WTC11 (cell line): ENCODE data around the gene HOXA13. TPM values are rescaled to one million over a fixed set of nuclear protein-coding genes. Genes with fewer than 3 reads are reported as not detected.
A peak's percentile ranks its signal among the peaks of the same experiment; 100 is the strongest.

ENCODE experiments used
- ATAC-seq: fragments of 200-7000 bp; cut with Tn5 transposase; 2 replicates; pipeline ENCODE4 v1.10.0; 2021; ENCODE audit warnings: mild to moderate bottlenecking, moderate library complexity
- CTCF ChIA-PET: fragments of 300-600 bp; sonication (Branson Sonifier 250); formaldehyde crosslinking; loops from one replicate; lab custom pipeline; 2021; ENCODE audit warnings: antibody characterized with exemption; lab: Charles Lee
- POLR2A ChIA-PET: fragments of 350-600 bp; sonication (Branson Sonifier 250); formaldehyde crosslinking; loops from one replicate; lab custom pipeline; 2021; ENCODE audit warnings: antibody characterized with exemption; lab: Charles Lee
- DNase-seq: peaks from one replicate; pipeline ENCODE4 v3.0.0; 2021; ENCODE audit warnings: low spot score
- H3K27ac Mint-ChIP-seq: 2 replicates; pipeline ENCODE4 v1.8.0; 2021; ENCODE audit warnings: mixed read lengths
- H3K27me3 Mint-ChIP-seq: 2 replicates; pipeline ENCODE4 v1.8.0; 2021; ENCODE audit warnings: low read depth, mild to moderate bottlenecking, moderate library complexity, mixed read lengths
- H3K36me3 Mint-ChIP-seq: 2 replicates; pipeline ENCODE4 v1.8.0; 2021; ENCODE audit warnings: mixed read lengths
- H3K4me1 Mint-ChIP-seq: 2 replicates; pipeline ENCODE4 v1.8.0; 2022; ENCODE audit warnings: mixed read lengths
- H3K4me3 Mint-ChIP-seq: 2 replicates; pipeline ENCODE4 v1.8.0; 2021; ENCODE audit warnings: mild to moderate bottlenecking, moderate library complexity, mixed read lengths
- H3K9me3 Mint-ChIP-seq: 2 replicates; pipeline ENCODE4 v1.8.0; 2021; ENCODE audit warnings: mixed read lengths
- ATF3 ChIP-seq: sonication (generic); formaldehyde crosslinking; conservative IDR thresholded peaks from 2 replicates; pipeline ENCODE4 v1.8.1; 2022; ENCODE audit warnings: mild to moderate bottlenecking, missing genetic modification reagents
- CDX4 ChIP-seq: fragments of 250-450 bp; sonication (Bioruptor Pico); IDR thresholded peaks from 2 replicates; pipeline ENCODE4 v1.9.0; 2021; ENCODE audit warnings: moderate library complexity, mild to moderate bottlenecking, inconsistent platforms, borderline replicate concordance
- E2F5 ChIP-seq: sonication (generic); formaldehyde crosslinking; IDR thresholded peaks from 2 replicates; pipeline ENCODE4 v1.8.1; 2022; ENCODE audit warnings: mild to moderate bottlenecking, moderate library complexity, missing genetic modification reagents
- EMX1 ChIP-seq: fragments of 250-450 bp; sonication (Bioruptor Pico); IDR thresholded peaks from 2 replicates; pipeline ENCODE4 v1.8.0; 2021; ENCODE audit warnings: mild to moderate bottlenecking
- FOXJ3 ChIP-seq: sonication (generic); formaldehyde crosslinking; IDR thresholded peaks from 2 replicates; pipeline ENCODE4 v1.9.0; 2021; ENCODE audit warnings: missing genetic modification reagents, mild to moderate bottlenecking, borderline replicate concordance
- FOXK1 ChIP-seq: sonication (generic); formaldehyde crosslinking; IDR thresholded peaks from 2 replicates; pipeline ENCODE4 v1.8.0; 2022; ENCODE audit warnings: mild to moderate bottlenecking, moderate library complexity, missing genetic modification reagents
- FOXP1 ChIP-seq: sonication (generic); formaldehyde crosslinking; IDR thresholded peaks from 2 replicates; pipeline ENCODE4 v1.8.0; 2022; ENCODE audit warnings: missing genetic modification reagents, mild to moderate bottlenecking, moderate library complexity, borderline replicate concordance
- GRHL2 ChIP-seq: fragments of 250-450 bp; sonication (Bioruptor Pico); IDR thresholded peaks from 2 replicates; pipeline ENCODE4 v1.8.0; 2022; ENCODE audit warnings: mild to moderate bottlenecking, moderate library complexity; ENCODE audit not compliant: insufficient replicate concordance, severe bottlenecking
- MLX ChIP-seq: sonication (generic); formaldehyde crosslinking; IDR thresholded peaks from 2 replicates; pipeline ENCODE4 v1.8.1; 2023; ENCODE audit warnings: mild to moderate bottlenecking, missing genetic modification reagents, moderate library complexity
- NFATC4 ChIP-seq: fragments of 250-450 bp; sonication (Bioruptor Pico); IDR thresholded peaks from 2 replicates; pipeline ENCODE4 v1.9.0; 2021; ENCODE audit warnings: mild to moderate bottlenecking
- NR1H2 ChIP-seq: sonication (generic); formaldehyde crosslinking; IDR thresholded peaks from 2 replicates; pipeline ENCODE4 v1.9.0; 2021; ENCODE audit warnings: mild to moderate bottlenecking, moderate library complexity, missing genetic modification reagents
- NR2C2 ChIP-seq: sonication (generic); formaldehyde crosslinking; IDR thresholded peaks from 2 replicates; pipeline ENCODE4 v1.8.0; 2022; ENCODE audit warnings: mild to moderate bottlenecking, missing genetic modification reagents
- SMAD3 ChIP-seq: sonication (generic); formaldehyde crosslinking; IDR thresholded peaks from 2 replicates; pipeline ENCODE4 v1.8.0; 2022; ENCODE audit warnings: missing genetic modification reagents, mild to moderate bottlenecking, borderline replicate concordance
- SMAD4 ChIP-seq: sonication (generic); formaldehyde crosslinking; IDR thresholded peaks from 2 replicates; pipeline ENCODE4 v1.8.0; 2022; ENCODE audit warnings: mild to moderate bottlenecking, missing genetic modification reagents
- SP1 ChIP-seq: sonication (generic); formaldehyde crosslinking; conservative IDR thresholded peaks from 2 replicates; pipeline ENCODE4 v1.8.1; 2022; ENCODE audit warnings: missing genetic modification reagents
- TEAD4 ChIP-seq: sonication (generic); formaldehyde crosslinking; IDR thresholded peaks from 2 replicates; pipeline ENCODE4 v1.8.0; 2022; ENCODE audit warnings: mild to moderate bottlenecking, missing genetic modification reagents
- USF2 ChIP-seq: sonication (generic); formaldehyde crosslinking; IDR thresholded peaks from 2 replicates; pipeline ENCODE4 v1.8.1; 2023; ENCODE audit warnings: mild to moderate bottlenecking, missing genetic modification reagents, moderate library complexity
- ZBTB21 ChIP-seq: sonication (generic); formaldehyde crosslinking; IDR thresholded peaks from 2 replicates; pipeline ENCODE4 v1.8.1; 2023; ENCODE audit warnings: mild to moderate bottlenecking, missing genetic modification reagents, borderline replicate concordance
- ZMAT4 ChIP-seq: fragments of 250-450 bp; sonication (Bioruptor Pico); IDR thresholded peaks from 2 replicates; pipeline ENCODE4 v1.9.0; 2021; ENCODE audit warnings: mild to moderate bottlenecking
- ZNF281 ChIP-seq: sonication (generic); formaldehyde crosslinking; IDR thresholded peaks from 2 replicates; pipeline ENCODE4 v1.8.0; 2023; ENCODE audit warnings: mild to moderate bottlenecking, missing genetic modification reagents
- total RNA-seq: library from RNA; stranded (reverse); gene quantifications from 3 replicates; pipeline ENCODE4 v1.2.3, GENCODE V29; 2021

Gene HOXA13
- total RNA-seq, 1 experiment from 2014 or later = not detected

- DNase-seq = no peak
- no peak overlapping the region for H3K4me3 Mint-ChIP-seq
- CTCF ChIA-PET = interaction anchor here (2.8 kb wide), 1 partner anchor 23 kb away, joined by 14 read pairs; no protein-coding TSS in a partner anchor
- ATAC-seq = no peak
- H3K27me3 Mint-ChIP-seq = peaks cover 96% of the 10 kb centered on the region
- H3K36me3 Mint-ChIP-seq = no peaks in the 10 kb centered on the region
- TF ChIP-seq ZBTB21 (CRISPR knock-in tag) (no peak), SMAD3 (CRISPR knock-in tag) (no peak), NFATC4 (CRISPR knock-in tag) (no peak)
- TF ChIP-seq, all 79 proteins: peak for 0
- Mint-ChIP-seq H3K27ac (no peak overlapping the region), H3K9me3 (no peaks in the 10 kb centered on the region), H3K4me1 (peaks cover 36% of the 10 kb centered on the region)
- POLR2A ChIA-PET = no interaction called here
Observed at GRCh38 chr7:27202862-27203134, 2.9 kb upstream of the HOXA13 start.

- no peak for DNase-seq
- ChIA-PET POLR2A (no interaction called here), CTCF (interaction anchor here (1.5 to 2.8 kb wide), 2 partner anchors 23 to 573 kb away, joined by 3 to 14 read pairs; no protein-coding TSS in a partner anchor)
- Mint-ChIP-seq H3K4me1 (peaks cover 36% of the 10 kb centered on the region), H3K9me3 (no peaks in the 10 kb centered on the region), H3K27me3 (peaks cover 96% of the 10 kb centered on the region), H3K36me3 (no peaks in the 10 kb centered on the region), H3K4me3 (peak overlapping the region; percentile 45)
- TF ChIP-seq FOXK1 (CRISPR knock-in tag) (no peak), CDX4 (CRISPR knock-in tag) (no peak), SP1 (CRISPR knock-in tag) (no peak), GRHL2 (CRISPR knock-in tag) (no peak), SMAD4 (CRISPR knock-in tag) (no peak), ZNF281 (CRISPR knock-in tag) (no peak), NR2C2 (CRISPR knock-in tag) (no peak)
- TF ChIP-seq, all 79 proteins: peak for 0
- ATAC-seq = no peak
- no peak overlapping the region for H3K27ac Mint-ChIP-seq
Observed at GRCh38 chr7:27202018-27202861, 2.3 kb upstream of the HOXA13 start.

GRCh38 chr7:27201580-27202017 lies 1.7 kb upstream of the HOXA13 start:
- ATAC-seq (no peak), DNase-seq (no peak)
- no peaks in the 10 kb centered on the region for H3K36me3 Mint-ChIP-seq
- no peaks in the 10 kb centered on the region for H3K9me3 Mint-ChIP-seq
- peaks cover 36% of the 10 kb centered on the region for H3K4me1 Mint-ChIP-seq
- no peak overlapping the region for H3K4me3 Mint-ChIP-seq
- POLR2A ChIA-PET = no interaction called here
- peaks cover 96% of the 10 kb centered on the region for H3K27me3 Mint-ChIP-seq
- CTCF ChIA-PET = interaction anchor here (1.5 to 2.8 kb wide), 2 partner anchors 22 to 573 kb away, joined by 3 to 14 read pairs; no protein-coding TSS in a partner anchor
- H3K27ac Mint-ChIP-seq = no peak overlapping the region
- TF ChIP-seq FOXJ3 = no peak
- TF ChIP-seq NFATC4 (CRISPR knock-in tag) = no peak
- no peak for TF ChIP-seq NR1H2 (CRISPR knock-in tag)
- no peak for TF ChIP-seq FOXP1 (CRISPR knock-in tag)
- TF ChIP-seq E2F5 = no peak
- no peak for TF ChIP-seq TEAD4
- TF ChIP-seq ZMAT4 (CRISPR knock-in tag) = no peak
- no peak for TF ChIP-seq MLX
- TF ChIP-seq ATF3 (CRISPR knock-in tag) = no peak
- no peak for TF ChIP-seq EMX1
- TF ChIP-seq USF2 = no peak
